HG03039 (cell line): ENCODE results near the gene GRPR.
"Not testable (repeated sequence)": the region's sequence is repeated elsewhere in the genome, so short reads cannot be mapped to it uniquely, and the experiment has no call there.

ENCODE experiments used
- ATAC-seq: cut with Tn5 transposase; IDR thresholded peaks from one replicate; pipeline ENCODE4 v1.9.1; 2021; ENCODE audit warnings: mild to moderate bottlenecking, moderate library complexity; ENCODE audit not compliant: unreplicated experiment

Gene GRPR

GRCh38 chrX:16136080-16136479, 12.7 kb downstream of the GRPR start:
- no peak for ATAC-seq

- ATAC-seq: no peak
Observed at GRCh38 chrX:16137416-16138107, 14.2 kb downstream of the GRPR start.

GRCh38 chrX:16138108-16138427, 14.7 kb downstream of the GRPR start:
- no peak for ATAC-seq

- ATAC-seq: no peak
Observed at GRCh38 chrX:16140448-16140847, 17.1 kb downstream of the GRPR start.

DNA sequence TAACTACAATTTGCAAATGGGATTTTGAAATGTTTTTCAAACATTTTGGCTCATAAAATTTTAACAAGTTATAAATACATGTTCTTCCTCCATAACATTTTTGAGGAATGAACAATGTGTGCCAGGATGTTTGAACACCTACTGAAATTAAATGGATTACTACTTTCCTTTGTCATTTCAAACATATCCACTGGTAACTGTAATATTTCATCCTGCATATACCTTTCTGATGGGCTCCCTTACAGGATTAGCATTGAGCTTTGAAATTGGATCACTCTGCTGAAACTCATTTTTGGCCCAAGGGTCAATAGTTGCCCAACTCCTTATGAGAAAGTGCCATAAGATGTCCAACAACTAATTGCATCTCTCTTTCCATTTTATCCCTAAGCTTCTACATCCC, 17.6 kb downstream of the GRPR start:
- ATAC-seq: no peak

GRCh38 chrX:16141422-16142245, 18.3 kb downstream of the GRPR start:
- no peak for ATAC-seq

DNA sequence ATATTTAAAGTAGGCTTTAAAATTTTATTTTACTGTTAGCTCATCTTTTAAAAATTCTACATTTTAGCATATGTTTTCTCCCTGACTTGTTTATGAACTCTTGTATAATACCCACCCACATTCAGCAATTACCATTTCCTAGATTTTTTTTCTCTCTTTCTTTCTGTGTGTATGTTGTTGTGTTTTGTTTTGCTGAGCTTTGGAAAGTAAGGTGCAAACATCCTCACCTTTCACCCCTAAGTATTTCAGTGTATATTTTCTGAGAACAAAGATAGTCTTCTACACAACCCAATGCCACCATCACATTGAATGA, 18.8 kb downstream of the GRPR start:
- no peak for ATAC-seq

- no peak for ATAC-seq
Observed at GRCh38 chrX:16143968-16144367, 20.6 kb downstream of the GRPR start.

DNA sequence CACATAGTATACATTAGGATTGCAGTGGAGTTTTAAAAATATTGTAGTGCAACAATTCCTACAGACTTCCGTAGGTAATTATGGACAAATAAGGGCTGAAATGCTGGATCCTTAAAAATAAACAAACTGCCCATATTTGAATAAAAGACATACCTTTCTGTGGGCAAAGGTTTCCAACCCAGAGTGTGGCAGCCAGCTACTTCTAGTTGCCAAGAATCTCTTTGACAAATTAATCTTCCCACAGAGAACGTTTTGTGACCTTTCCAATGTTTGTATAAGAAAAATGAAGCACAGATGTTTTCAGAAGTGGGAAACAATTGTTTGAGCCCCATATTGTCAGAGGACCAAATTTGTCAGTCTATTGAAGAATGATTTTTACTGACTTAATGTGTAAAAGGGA, 21.1 kb downstream of the GRPR start:
- ATAC-seq: no peak

DNA sequence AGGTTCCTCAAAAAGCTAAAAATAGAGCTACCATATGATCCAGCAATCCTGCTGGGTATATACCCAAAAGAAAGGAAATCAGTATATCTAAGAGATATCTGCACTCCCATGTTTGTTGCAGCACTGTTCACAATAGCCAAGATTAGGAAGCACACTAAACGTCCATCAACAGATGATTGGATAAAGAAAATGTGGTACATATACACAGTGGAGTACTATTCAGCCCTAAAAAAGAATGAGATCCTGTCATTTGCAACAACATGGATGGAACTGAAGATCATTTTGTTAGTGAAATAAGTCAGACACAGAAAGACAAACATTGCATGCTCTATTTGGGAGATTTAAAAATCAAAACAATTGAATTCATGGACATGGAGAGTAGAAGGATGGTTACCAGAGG, 21.7 kb downstream of the GRPR start:
- not testable (repeated sequence) for ATAC-seq

- ATAC-seq: no peak
Observed at GRCh38 chrX:16145656-16146055, 22.3 kb downstream of the GRPR start.

DNA sequence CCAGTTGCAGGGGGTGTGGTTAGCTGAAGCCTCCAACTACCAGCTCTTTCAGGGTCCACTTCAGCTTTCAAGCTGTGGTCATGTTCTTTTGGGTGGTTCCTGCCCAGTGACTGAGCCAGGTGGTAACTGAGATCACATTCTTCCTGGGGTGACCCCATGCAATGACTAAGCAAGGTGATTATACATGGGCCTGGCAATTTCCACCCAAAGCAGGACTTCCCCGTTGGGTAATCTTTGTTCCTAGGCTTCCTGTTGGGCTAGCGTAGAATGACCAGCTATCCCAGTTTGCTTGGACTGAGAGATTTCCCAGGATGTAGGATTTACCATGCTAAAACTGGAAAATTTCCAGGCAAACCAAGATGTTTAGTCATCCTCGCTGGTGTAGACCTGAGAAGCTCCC, 25.5 kb downstream of the GRPR start:
- ATAC-seq: no peak

DNA sequence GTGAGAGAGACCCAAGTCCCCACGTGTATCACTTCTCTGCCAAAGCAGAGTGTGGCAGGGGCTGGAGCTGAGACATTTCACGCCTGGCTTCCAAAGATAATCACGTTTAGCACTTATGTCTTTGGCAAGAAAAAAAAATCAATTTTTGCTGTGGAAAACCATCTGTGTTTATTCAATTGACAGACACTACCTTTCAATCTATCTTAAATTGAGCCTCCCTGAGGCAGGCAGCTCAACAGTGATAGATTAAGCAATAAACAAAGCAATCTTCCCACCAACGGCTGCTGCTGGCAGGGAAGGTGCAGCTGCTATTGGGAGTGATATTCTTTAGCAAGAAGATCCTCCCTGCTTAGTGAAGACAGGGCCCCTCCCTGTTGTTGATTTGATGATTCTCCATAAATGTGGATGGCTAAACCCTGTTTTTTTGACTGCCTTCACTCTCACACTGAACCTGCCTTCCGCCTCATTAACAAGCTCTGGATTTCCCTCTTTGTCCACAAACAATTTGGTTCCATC, 32.3 kb downstream of the GRPR start:
- ATAC-seq: no peak

DNA sequence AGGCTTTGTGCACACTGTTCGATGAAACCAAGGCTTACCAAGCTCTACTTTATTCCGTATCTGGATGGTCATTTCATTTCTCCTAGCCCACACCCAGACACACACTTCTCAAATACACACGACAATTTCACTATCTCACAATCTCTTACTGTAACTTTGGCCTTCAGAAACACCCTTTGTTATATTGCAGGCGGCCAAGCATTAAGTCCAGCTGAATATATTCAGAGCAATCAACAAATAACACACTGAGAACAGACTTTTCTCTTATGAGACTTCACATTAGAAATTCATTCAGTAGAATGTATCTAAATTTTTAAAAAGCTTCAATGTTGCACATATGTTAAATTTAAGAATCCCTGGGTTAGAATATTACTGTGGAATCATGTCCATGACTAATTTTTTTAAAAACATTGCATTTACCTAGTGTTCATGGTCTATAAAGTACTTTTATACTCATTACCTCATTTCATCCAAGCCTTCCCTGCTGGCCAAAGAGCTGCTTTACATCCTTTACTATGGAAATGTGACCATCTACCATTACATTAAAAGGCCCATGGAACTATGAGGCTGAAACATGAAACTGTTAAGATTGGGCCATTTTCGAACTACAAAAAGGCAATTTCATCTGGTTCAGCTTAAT, 33.4 kb downstream of the GRPR start:
- ATAC-seq: no peak

DNA sequence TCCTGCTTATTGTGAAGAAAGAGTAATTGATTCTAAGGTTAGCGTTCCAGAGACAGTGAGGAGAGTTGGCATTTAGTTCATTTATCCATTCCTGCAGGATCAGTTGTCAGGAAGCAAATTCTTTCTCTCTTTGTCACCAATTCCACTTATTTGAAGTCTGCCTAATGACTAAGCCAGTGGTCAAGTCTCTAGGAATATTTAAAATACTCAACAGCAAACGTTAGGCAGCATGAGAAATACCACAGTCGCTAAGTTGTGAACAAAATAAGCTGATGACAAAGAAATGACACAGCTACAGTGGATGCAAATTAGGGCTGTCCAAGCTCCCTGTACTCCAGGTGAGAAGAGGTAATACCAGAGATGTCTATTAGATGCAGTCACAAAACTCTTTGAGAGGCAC, 37.4 kb downstream of the GRPR start:
- ATAC-seq: no peak

GRCh38 chrX:16161173-16161572, 37.8 kb downstream of the GRPR start:
- not testable (repeated sequence) for ATAC-seq

- no peak for ATAC-seq
Observed at GRCh38 chrX:16162391-16162790, 39.0 kb downstream of the GRPR start.

DNA sequence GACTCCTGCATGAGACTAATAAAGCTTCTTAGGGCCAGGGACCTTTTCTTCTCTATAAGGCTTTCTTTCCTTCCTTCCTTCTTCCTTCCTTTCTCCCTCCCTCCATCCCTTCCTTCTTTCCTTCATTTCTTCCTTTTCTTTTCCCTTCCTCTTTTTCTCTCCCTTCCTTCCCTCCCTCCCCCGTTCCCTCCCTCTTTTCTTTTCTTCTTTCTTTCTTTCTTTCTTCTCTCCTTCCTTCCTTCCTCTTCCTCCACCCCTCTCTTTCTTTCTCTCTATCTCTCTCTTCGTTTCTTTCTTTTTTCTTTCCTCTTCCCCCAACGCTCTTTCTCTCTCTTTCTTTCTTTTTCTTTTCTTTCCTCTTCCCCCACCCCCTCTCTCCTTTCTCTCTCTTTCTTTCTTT, 41.4 kb downstream of the GRPR start:
- ATAC-seq: no peak

DNA sequence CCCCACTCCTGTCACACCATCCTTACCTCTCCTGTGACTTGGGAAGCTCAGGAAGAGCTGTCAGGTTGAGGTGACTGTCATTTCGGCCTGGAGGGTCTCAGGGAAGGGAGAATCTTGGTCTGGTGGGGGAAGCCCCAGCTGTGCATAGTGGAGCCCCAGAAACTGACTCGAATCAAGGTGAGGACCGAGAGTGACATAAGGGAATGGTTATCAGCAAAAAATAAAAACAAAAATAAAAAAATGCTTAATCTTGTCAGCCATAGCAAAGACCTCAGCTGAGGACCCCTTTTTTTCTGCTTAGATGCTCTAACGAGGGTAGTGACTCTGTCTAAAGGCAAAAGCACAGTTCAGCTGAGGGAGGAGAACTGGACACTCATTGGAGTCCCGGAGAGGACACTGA, 43.8 kb downstream of the GRPR start, which contains the start of gene MAGEB17:
Gene MAGEB17, plus strand, starts transcription at position 301 of the 400 bp plus-strand sequence. CDS start 2,902 bp downstream, outside the sequence.
- no peak for ATAC-seq

DNA sequence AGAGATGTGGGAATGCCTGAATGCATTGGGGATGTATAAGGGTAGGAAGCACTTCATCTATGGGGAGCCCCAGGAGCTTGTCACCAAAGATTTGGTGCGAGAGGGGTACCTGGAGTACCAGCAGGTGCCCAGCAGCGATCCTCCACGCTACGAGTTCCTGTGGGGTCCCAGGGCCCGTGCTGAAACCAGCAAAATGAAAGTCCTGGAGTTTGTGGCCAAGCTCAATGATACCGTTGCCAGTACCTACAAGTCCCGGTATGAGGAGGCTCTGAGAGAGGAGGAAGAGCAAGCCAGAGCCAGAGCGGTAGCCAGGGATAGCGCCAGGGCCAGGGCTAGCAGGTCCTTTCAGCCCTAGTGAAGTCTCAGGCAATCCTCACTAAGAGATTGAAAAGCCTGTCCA, 47.7 kb downstream of the GRPR start:
- no peak for ATAC-seq

DNA sequence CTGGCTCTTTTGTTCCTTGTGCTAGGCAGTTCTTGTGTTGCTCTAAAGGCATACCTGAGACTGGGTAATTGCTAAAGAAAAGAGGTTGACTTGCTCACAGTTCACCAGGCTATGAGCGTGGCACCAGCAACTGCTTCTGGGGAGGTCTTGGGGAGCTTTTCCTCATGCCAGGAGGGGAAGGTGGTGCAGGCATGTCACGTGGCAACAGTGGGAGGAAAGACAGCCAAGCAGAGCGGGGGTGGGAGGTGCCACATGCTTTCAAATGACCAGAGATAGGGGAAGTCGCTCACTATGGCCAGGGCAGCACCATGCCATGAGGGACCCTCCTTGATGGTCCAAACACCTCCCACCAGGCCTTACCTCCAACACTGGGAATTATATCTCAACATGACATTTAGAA, 48.6 kb downstream of the GRPR start:
- ATAC-seq: no peak

GRCh38 chrX:16172391-16172790, 49.0 kb downstream of the GRPR start:
- no peak for ATAC-seq
